ENCODE data around the gene ZNF438. TPM values are rescaled to one million over a fixed set of nuclear protein-coding genes. Genes with fewer than 3 reads are reported as not detected.

The ZNF438 gene
- total and polyA plus RNA-seq, 2 of the 13 experiments (the other 11 are each of a cell fraction or from before 2014, with no cell fraction given): 0.75 to 0.83 TPM

DNA sequence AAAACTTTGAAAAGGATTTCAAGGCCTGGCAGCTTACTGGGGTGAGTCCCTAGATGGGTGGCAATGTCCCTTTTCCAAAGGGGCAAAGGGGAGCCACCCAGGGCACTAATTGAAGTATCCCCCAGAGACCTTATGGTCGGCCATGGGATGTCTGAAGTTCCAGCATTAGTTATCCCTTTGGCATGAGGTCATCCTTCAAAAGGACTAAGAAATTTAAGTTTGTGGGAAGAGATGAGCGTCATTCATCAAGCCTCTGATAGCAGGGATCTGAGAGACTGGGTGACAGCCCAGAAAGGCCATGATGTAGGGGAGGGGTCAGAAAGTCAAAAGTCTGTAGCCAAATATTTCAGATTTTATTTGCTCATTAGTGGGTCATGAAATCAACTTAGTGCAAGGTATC lies 195.3 kb downstream of the ZNF438 start:
- H2AFZ ChIP-seq (ENCODE audit: low read length): no peak overlapping the region
- BruUV-seq (replicated peaks): no TSS peak
- FAIRE-seq (no peak), ATAC-seq (no peak), DNase-seq (ENCODE audit: low spot score) (no peak)
- 3% methylated on average over 2 of the region's 2 CpGs for WGBS (ENCODE audit: low lambda C conversion rate)
- no peak overlapping the region for H3K9ac ChIP-seq (ENCODE audit: insufficient read depth, low read depth, low read length)
- no peaks in the 10 kb centered on the region for H4K20me1 ChIP-seq (ENCODE audit: insufficient read depth, low read length)
- H3K4me3 ChIP-seq (replicated peaks in 1 of 3; ENCODE audit: insufficient read depth in 1 of 3, low read depth in 2 of 3, low read length in 3 of 3): no peak overlapping the region
- peaks cover 0 to 46% of the 10 kb centered on the region in 2 experiments; a peak in 3 of 5 replicates for H3K27me3 ChIP-seq (ENCODE audit: control insufficient read depth in 1 of 2, insufficient read depth in 2 of 2, low read length in 2 of 2)
- H3K36me3 ChIP-seq (replicated peaks in 1 of 2; ENCODE audit: control insufficient read depth in 1 of 2, insufficient read depth in 2 of 2, low read length in 2 of 2): no peaks in the 10 kb centered on the region
- TF ChIP-seq NCOR1 (IDR thresholded peaks at IDR 0.05; ENCODE audit: borderline replicate concordance, low read length): no peak
- TF ChIP-seq, protein P1, sequence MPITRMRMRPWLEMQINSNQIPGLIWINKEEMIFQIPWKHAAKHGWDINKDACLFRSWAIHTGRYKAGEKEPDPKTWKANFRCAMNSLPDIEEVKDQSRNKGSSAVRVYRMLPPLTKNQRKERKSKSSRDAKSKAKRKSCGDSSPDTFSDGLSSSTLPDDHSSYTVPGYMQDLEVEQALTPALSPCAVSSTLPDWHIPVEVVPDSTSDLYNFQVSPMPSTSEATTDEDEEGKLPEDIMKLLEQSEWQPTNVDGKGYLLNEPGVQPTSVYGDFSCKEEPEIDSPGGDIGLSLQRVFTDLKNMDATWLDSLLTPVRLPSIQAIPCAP (CRISPR knock-in tag; IDR thresholded peaks at IDR 0.05; ENCODE audit: low read depth): no peak
- no peak for TF ChIP-seq CEBPB (IDR thresholded peaks at IDR 0.05; ENCODE audit: borderline replicate concordance, low read depth, low read length)
- TF ChIP-seq, protein P2, sequence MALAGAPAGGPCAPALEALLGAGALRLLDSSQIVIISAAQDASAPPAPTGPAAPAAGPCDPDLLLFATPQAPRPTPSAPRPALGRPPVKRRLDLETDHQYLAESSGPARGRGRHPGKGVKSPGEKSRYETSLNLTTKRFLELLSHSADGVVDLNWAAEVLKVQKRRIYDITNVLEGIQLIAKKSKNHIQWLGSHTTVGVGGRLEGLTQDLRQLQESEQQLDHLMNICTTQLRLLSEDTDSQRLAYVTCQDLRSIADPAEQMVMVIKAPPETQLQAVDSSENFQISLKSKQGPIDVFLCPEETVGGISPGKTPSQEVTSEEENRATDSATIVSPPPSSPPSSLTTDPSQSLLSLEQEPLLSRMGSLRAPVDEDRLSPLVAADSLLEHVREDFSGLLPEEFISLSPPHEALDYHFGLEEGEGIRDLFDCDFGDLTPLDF (CRISPR knock-in tag; IDR thresholded peaks at IDR 0.05): no peak
- TF ChIP-seq GFI1 (CRISPR knock-in tag; IDR thresholded peaks at IDR 0.05; ENCODE audit: borderline replicate concordance): no peak
- no peak for TF ChIP-seq TBP (CRISPR knock-in tag; IDR thresholded peaks at IDR 0.05)
- no peak for TF ChIP-seq ZNF44 (CRISPR knock-in tag; IDR thresholded peaks at IDR 0.05)
- TF ChIP-seq ERF (CRISPR knock-in tag; IDR thresholded peaks at IDR 0.05): no peak
- TF ChIP-seq, protein P3, sequence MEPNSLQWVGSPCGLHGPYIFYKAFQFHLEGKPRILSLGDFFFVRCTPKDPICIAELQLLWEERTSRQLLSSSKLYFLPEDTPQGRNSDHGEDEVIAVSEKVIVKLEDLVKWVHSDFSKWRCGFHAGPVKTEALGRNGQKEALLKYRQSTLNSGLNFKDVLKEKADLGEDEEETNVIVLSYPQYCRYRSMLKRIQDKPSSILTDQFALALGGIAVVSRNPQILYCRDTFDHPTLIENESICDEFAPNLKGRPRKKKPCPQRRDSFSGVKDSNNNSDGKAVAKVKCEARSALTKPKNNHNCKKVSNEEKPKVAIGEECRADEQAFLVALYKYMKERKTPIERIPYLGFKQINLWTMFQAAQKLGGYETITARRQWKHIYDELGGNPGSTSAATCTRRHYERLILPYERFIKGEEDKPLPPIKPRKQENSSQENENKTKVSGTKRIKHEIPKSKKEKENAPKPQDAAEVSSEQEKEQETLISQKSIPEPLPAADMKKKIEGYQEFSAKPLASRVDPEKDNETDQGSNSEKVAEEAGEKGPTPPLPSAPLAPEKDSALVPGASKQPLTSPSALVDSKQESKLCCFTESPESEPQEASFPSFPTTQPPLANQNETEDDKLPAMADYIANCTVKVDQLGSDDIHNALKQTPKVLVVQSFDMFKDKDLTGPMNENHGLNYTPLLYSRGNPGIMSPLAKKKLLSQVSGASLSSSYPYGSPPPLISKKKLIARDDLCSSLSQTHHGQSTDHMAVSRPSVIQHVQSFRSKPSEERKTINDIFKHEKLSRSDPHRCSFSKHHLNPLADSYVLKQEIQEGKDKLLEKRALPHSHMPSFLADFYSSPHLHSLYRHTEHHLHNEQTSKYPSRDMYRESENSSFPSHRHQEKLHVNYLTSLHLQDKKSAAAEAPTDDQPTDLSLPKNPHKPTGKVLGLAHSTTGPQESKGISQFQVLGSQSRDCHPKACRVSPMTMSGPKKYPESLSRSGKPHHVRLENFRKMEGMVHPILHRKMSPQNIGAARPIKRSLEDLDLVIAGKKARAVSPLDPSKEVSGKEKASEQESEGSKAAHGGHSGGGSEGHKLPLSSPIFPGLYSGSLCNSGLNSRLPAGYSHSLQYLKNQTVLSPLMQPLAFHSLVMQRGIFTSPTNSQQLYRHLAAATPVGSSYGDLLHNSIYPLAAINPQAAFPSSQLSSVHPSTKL (CRISPR knock-in tag; IDR thresholded peaks at IDR 0.05): no peak
- no peak for TF ChIP-seq PRMT3 (CRISPR knock-in tag; IDR thresholded peaks at IDR 0.05; ENCODE audit: borderline replicate concordance, low read depth)
- TF ChIP-seq TOE1 (CRISPR knock-in tag; IDR thresholded peaks at IDR 0.05): no peak
- no peak overlapping the region for H3K4me2 ChIP-seq (ENCODE audit: low read depth, low read length)
- intact Hi-C loops (cut with micrococcal nuclease; ENCODE audit: unreplicated experiment) (no loop called here), in situ Hi-C loops (cut with HindIII; ENCODE audit: extremely low pct_ligation_motif_present, low pct_unique_long_range_greater_than_20kb) (no loop called here)
- no peaks in the 10 kb centered on the region for H3K4me1 ChIP-seq (ENCODE audit: insufficient read depth, low read length)
- H3K27ac ChIP-seq (ENCODE audit: extremely low read length, insufficient read depth, low read length): no peak overlapping the region
- POLR2A ChIA-PET: no interaction called here
- CTCF ChIA-PET (ENCODE audit: low intra/inter-chr PET ratio, low total read pairs): no interaction called here
- H3K79me2 ChIP-seq (ENCODE audit: insufficient read depth, low read length): no peaks in the 10 kb centered on the region
- H3K9me3 ChIP-seq (ENCODE audit: low read length): no peaks in the 10 kb centered on the region

All from HepG2 (cell line).